GM15510 (cell line): ENCODE results near the gene RECK.
A peak's percentile ranks its signal among the peaks of the same experiment; 100 is the strongest.

Source experiments
- POLR2A ChIP-seq: IDR thresholded peaks from 3 replicates; pipeline ENCODE4 v1.6.1; 2011; ENCODE audit warnings: borderline replicate concordance; ENCODE audit not compliant: insufficient read length; ENCODE audit errors: extremely low read depth

The RECK gene

DNA sequence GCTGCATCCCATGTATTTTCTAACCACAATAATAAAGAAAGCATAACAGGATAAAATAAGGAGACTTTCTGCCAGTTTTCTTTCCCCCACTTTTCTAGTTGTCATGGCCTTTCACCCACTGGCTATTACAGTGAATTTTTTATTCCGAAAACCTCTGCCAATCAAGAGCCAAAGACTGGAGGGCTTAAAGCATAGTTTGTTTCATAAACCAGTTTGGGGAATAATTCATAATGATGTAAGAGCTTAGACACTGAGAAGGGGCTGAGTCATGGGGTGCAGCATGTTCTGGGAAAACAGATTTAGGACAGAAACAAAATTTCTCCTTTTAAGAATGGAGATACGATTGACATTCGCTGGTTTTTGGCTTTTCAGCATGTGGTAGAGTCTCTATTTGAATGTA lies 95.4 kb downstream of the RECK start:
- no peak for TF ChIP-seq POLR2A

DNA sequence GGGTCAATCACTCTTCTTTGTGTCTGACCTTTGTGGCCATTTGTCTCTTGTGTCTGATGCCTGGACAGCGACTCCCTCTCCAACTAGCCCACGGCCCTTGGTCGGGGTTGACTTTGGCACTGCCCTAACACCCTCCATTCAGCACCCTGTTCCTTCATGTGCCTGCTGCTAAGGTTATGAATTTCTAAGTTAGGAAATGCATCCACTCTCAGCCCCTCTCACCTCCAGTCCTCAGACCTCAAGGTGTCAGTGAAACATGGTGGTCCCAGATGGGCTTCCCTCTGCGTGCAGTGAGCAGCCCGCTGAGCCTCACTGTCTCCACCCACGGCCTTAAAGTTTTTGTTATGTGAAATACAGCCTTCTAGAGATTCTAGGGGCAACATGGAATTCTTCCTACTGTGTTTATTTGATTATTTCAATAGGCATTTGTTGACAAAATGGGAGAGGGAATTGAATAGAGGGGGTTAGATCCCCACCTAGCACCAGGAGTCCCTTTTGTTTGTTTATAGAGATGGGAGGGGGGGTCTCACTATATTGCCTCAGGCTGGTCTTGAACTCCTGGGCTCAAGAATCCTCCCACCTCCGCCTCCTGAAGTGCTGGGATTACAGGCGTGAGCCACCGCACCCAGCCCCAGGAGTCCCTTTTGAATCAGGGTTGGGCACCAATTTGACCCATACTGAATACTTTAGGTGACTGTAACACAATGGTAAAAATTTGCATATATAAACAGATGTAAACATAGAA lies 98.2 kb downstream of the RECK start:
- no peak for TF ChIP-seq POLR2A

DNA sequence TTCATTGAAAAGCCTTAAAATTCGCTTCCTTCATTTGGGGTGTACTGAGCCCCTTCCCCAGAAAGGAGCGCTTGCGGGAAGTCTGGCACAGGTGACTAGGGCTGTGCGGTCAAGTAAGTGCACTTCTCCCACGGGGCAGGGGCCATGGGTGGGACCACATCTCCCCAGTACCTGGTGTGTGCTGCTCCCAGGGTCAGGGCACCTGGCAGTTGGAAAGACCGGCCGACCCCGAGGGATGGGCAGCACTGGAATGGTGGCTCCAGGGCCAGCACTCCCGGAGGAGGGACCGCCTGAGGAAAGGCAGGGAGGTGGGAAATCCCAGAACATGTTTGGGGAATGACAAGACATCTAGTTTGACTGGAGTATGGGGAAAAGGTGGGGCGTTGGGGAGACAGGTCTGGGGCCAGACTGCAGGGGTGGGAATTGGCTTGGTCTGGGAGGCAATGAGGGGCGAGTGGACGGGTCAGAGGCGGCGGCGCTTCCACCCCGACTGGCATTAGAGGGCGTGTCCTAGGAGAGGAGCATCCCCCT lies 99.1 kb downstream of the RECK start:
- no peak for TF ChIP-seq POLR2A

DNA sequence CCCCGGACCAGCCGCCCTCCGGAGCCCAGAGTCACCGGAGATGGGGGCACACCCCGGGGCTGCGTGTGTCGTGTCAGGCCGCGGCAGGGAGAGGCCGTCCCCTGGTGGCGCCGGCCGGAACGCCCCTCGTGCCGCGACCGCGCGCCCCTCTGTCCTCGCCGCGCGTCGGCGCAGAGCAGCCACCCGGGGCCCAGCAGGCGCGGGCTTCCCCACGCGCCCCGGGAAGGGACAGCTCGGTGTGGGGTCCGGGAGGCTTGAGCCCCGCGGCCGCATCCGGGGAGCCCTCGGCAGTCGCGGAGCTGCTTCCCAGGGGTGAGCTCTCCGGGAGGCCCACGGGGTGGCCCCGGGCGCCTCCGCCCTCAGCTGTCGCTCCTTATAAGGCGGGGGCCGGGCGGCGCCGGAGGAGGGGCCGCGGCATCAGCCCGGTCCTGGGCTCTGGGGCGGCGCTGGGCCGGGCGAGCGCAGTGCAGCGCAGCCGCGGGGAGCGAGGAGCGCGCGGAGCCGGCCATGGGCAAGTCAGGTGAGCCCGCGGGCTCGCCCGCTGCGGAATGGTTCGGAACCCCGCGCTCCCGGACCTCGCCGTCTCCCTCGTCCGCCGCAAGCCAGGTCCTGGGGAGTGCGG lies 99.7 kb downstream of the RECK start, which contains the start of gene GLIPR2:
Gene GLIPR2 (plus strand): TSS at position 462 of the 622 bp plus-strand sequence. CDS start 46 bp downstream, at position 508.
- TF ChIP-seq POLR2A = peak; percentile 60

DNA sequence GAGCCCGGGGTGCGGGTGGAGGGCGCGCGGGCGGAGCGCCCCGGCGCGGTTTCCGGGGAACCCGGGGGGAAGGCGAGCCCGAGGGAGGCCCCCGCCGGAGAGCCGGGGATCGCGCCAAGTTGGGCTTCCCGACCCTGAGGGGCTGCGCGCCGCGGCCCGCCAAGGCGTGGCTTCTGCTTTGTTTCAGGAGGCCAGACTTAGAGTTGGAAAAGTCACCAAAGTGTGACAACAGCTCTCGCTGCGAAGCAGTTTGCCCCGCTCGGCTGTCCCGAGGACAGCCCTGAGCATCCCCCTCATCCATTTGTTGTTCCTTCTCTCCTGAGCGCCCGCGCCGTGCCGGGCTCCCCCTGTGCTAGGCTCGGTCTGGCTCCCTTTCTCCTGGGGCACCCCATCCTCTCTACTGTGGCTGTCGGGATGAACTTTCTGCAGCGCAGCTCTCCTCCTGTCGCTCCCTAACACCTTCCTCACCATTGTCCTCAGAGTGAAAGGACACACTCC lies 100.2 kb downstream of the RECK start:
- no peak for TF ChIP-seq POLR2A

DNA sequence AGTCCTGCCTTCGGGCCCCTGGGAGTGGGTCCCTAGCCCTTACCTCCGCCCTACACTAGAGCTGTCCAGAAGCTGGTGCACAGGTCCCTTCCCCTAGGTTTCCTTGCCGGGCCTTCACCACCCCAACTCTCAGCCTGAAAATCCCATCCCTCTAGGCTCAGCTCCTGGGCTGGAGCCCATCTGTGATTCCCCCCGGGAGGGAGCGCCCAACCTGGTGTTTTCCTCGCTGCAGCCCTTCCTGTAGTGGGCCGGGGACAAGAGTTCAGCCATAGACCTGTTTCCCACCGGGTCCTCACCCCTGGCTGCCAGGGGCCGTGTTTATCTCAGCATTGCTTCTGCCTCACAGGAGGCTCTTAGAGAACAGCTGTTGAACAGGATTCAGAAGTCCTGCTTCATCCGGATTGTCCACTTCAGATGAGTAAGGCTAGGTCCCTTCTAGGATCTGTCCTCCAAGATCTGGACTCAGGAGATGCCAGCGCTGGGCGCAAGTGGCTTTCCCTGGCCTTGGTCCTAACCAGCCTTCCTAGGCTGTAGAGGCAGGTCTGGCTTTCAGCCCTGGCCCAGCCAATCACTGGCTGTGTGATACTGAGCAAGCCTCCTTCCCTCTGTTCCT lies 100.8 kb downstream of the RECK start:
- TF ChIP-seq POLR2A = no peak

DNA sequence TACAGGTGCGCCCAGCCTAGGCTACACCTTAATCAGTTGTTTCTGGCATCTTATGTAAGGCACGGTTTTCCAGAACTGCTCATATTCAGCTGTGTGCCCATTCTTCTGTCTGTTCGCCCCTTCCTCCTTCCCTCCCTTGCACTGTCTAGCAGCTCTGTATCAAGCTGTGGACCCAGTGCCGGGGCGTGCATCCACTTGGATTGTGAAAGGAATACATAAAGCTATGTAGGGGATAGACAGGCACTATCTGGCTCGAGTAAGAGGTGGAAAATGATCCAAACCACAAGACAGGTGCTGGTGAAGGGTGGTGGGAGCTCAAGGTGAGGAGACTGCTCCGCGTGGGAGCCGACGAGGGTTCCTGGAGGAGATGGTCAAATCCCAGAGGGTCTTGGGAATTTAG lies 101.8 kb downstream of the RECK start:
- no peak for TF ChIP-seq POLR2A

DNA sequence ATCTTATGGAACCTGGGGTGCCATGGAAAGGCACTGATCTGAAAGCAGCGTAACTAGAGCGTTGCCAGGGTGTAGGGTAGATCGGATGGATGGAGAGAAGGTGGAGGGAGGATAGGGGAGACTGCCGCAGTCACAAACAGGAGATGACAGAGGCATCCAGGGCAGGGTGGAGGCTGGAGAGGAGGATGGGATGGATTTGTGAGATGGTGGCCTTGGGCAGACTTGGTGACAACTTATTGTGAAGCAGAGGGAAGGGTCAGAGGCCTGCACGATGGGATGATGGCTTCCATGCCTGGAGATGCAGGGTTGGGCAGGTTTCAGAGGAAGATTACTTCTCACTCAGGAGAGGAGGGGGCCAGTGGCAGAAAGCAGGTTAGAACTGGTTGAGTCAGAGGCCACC lies 102.2 kb downstream of the RECK start:
- no peak for TF ChIP-seq POLR2A

DNA sequence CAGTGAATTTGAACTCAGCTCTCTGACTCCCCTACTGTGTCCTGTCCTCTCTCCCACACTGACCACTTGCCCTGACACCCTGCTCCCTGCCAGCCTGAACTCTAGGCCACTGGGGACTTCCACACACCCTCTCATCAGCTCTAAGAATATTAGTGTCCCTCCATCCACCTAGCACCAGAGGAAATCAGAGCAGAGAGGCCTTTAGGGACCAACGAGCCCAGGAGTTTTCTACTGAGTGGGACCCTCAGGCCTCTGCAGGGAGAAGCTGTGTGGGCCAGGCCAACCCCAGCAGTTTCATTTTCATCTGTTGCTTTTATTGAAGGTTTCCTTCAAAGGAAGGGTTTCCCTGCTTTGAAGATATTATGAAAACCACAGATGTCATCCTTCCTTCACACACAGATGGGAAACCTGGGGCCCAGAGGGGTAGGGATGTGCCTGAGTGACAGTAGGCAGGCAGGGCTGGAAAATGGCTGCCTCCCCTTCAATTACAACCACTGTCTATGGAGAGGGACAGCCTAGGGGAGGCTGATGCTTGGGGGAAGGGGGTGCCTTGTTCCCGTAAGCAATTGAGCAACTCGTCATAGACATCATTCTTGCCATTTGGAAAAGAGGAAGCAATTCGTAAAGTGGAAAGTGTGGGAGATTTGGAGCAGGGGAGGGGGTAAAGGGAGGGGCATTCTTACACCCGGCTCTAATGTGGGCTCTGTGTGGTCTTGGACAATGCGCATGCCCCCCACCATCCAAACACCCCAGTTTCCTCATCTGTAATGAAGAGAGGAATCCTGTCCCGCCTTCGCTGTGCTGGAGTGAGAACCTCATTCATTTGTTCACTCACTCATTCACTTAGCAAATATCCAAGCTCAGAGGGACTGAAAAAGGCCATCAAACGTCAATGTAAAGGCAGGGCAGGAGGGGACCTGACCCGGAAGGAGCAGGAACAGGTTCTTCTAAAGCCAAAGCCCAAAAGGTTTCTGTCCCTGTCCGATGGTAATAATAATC lies 103.7 kb downstream of the RECK start:
- TF ChIP-seq POLR2A = no peak

DNA sequence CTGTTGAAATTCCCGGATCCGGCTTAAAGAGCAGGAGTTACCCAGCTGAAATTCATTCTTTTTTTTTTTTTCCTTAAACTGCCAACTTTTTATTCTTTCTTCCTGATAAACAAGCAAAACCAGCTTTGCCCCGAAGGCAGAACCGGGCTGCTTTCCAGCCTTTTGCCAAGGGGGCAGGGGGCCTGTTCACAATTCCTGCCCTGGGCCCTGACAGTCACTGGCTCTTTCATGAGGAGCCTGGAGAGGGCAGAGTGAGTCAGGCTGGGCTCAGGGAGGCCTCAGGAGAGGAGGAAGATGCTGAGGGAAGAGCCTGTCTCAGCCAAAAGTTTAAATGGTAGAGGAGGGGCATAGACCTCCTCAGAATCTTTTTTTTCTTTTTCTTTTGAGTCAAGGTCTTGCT lies 104.6 kb downstream of the RECK start:
- TF ChIP-seq POLR2A = no peak

DNA sequence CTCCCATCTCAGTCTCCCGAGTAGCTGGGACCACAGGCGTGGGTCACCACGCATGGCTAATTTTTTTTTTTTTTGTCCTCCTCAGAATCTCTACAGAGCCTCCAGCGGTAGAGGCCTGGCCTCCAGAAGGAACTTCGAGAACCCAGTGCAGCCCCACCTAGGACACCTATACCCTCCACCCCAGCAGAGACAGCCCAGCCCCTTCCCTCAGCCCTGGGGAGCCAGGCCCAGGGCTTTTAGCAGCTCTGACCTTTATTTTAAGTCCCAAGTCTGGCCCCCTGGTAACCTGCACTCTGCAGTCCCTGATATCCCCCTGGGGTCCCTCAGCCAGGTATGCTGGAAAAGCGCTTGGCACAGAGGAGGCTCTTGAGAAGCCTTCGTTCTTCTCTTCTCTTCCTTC lies 105.0 kb downstream of the RECK start:
- no peak for TF ChIP-seq POLR2A

DNA sequence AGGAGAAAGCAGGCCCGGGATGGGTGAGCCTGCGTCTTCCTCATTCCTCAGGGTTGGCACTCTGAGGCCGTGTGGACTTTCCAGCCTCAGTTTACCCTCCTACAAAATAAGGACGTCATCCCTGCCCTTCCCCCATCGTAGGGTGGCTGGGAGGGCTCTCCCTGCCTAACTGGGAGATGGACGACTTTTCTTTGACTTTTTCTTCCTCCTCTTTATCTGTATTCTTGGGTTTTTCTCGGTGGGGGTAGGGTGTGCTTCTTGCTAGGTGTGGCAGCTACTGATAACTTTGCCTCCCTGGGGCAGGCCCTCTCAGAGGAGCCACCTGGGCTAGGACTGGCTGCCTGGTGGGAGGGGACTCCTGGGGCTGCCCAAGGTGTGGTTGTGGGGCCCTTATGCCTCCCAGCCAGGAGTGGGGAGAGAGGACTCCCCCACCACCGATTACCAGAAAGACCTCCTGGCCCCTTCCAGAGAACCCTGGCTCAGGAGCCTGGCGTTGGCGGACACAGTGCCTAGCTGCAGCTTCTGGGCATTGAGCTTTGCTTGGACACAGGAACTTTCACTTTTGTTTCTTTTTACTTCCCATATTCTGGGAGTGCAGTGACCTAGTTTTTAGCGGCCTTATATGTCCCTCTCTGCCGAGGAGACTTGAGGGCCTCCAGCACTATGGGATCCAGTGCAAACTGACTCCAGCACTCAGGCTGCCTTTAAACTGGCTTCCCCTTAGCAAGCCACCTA lies 106.0 kb downstream of the RECK start:
- TF ChIP-seq POLR2A = no peak

DNA sequence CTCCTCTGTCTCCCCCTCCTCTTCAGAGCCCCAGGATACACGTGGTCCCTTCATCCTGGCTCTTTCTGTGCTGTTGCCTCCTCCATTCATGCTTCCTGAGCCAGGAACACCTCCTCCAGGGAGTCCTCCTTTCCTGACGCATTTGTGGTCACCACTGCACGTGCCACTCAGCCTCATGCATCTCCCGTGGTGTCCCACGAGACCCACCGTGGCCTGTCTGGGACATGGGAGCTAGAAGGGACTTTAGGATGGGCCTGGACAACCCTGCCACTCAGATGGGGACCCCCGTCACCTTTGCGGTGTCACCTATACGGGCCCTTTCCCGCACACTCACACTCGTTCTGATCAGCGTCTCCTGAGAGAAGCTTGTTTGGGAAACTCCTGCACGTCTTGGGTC lies 106.5 kb downstream of the RECK start:
- TF ChIP-seq POLR2A = no peak
